Epithelial cell of proximal tubule (primary cell): ENCODE results near the gene CLCNKA. TPM values are rescaled to one million over a fixed set of nuclear protein-coding genes. Genes with fewer than 3 reads are reported as not detected.
"Not testable (repeated sequence)": the region's sequence is repeated elsewhere in the genome, so short reads cannot be mapped to it uniquely, and the experiment has no call there.

Experiments used
- DNase-seq: peaks from one replicate; pipeline ENCODE4 v3.0.0-alpha.2; 2011; ENCODE audit warnings: low read depth
- H3K4me3 ChIP-seq: 2 replicates; pipeline ENCODE4 v1.5.1; 2011; ENCODE audit warnings: low read depth, mild to moderate bottlenecking, low read length
- CTCF ChIP-seq: conservative IDR thresholded peaks from 2 replicates; pipeline ENCODE4 v1.5.1; 2012; ENCODE audit warnings: low read depth, mild to moderate bottlenecking, low read length
- total RNA-seq: library from RNA; depleted of rRNA; stranded (reverse); fragments of >200 nt; gene quantifications from 2 replicates; pipeline ENCODE4 v1.2.3, GENCODE V29; 2015

The CLCNKA gene
- total RNA-seq, 1 donor from 2014 or later, result not detected

GRCh38 chr1:16038620-16038912 lies 16.7 kb downstream of the CLCNKA start:
- H3K4me3 ChIP-seq, result no peak overlapping the region
- no peak for DNase-seq
- no peak for TF ChIP-seq CTCF

GRCh38 chr1:16039871-16040270 lies 18.0 kb downstream of the CLCNKA start:
- DNase-seq, H3K4me3 ChIP-seq: not testable (repeated sequence)

- no peak for TF ChIP-seq CTCF
- no peak for DNase-seq
- H3K4me3 ChIP-seq, result no peak overlapping the region
Observed at GRCh38 chr1:16041200-16041599, 19.4 kb downstream of the CLCNKA start.

GRCh38 chr1:16042096-16042495 lies 20.3 kb downstream of the CLCNKA start:
- DNase-seq, result no peak
- no peak for TF ChIP-seq CTCF
- no peak overlapping the region for H3K4me3 ChIP-seq

GRCh38 chr1:16042654-16043053 lies 20.8 kb downstream of the CLCNKA start:
- H3K4me3 ChIP-seq, DNase-seq: not testable (repeated sequence)

GRCh38 chr1:16043521-16043920 lies 21.7 kb downstream of the CLCNKA start, which contains the start of gene CLCNKB:
CLCNKB (plus strand) TSS chr1:16043782; CDS start chr1:16044493, 711 bp downstream.
- no peak for DNase-seq
- no peak for TF ChIP-seq CTCF
- H3K4me3 ChIP-seq, result no peak within 1 kb of the TSS

GRCh38 chr1:16043950-16044349 lies 22.1 kb downstream of the CLCNKA start:
- no peak for DNase-seq
- H3K4me3 ChIP-seq, result no peak overlapping the region
- TF ChIP-seq CTCF, result no peak

- no peak for DNase-seq
- no peak overlapping the region for H3K4me3 ChIP-seq
- no peak for TF ChIP-seq CTCF
Observed at GRCh38 chr1:16046842-16047241, 25.0 kb downstream of the CLCNKA start.
